ENCODE data around the gene OCRL.

- TF ChIP-seq FOXP4 (CRISPR knock-in tag; IDR thresholded peaks at IDR 0.05) (no peak), MYNN (CRISPR knock-in tag; IDR thresholded peaks at IDR 0.05; ENCODE audit: low read depth) (no peak), ZNF530 (CRISPR knock-in tag; IDR thresholded peaks at IDR 0.05; ENCODE audit: low read depth) (no peak), CTCF (CRISPR knock-in tag; IDR thresholded peaks at IDR 0.05) (no peak), GLI4 (CRISPR knock-in tag; IDR thresholded peaks at IDR 0.05; ENCODE audit: borderline replicate concordance) (no peak), EZH2 (conservative IDR thresholded peaks at IDR 0.05; ENCODE audit: low read depth, low read length) (no peak), FOXC1 (CRISPR knock-in tag; IDR thresholded peaks at IDR 0.05; ENCODE audit: borderline replicate concordance) (no peak), TAF1 (CRISPR knock-in tag; IDR thresholded peaks at IDR 0.05) (no peak), ZNF251 (CRISPR knock-in tag; IDR thresholded peaks at IDR 0.05) (no peak), NCOA5 (CRISPR knock-in tag; IDR thresholded peaks at IDR 0.05) (no peak)
Observed at GRCh38 chrX:129561453-129561852, 21.4 kb downstream of the OCRL start.

Data from HepG2 (cell line).